IPS-NIHi7 (cell line): ENCODE data around the gene CHCT1.
A peak's percentile ranks its signal among the peaks of the same experiment; 100 is the strongest.
"Not testable (repeated sequence)": the region's sequence is repeated elsewhere in the genome, so short reads cannot be mapped to it uniquely, and the experiment has no call there.

Experiments used
- DNase-seq: peaks from one replicate; pipeline ENCODE4 v3.0.0; 2012; ENCODE audit warnings: mixed read lengths; ENCODE audit errors: extremely low spot score

The CHCT1 gene

GRCh38 chr17:60422162-60422665 lies at the start of gene CHCT1:
Gene CHCT1, plus strand, starts transcription at chr17:60422489. Its CDS starts 104 bp downstream, at chr17:60422593.
- DNase-seq = no peak

- no peak for DNase-seq
Measured at GRCh38 chr17:60372790-60373483, 49.4 kb upstream of the CHCT1 start.

- not testable (repeated sequence) for DNase-seq
Measured at GRCh38 chr17:60378187-60378586, 44.1 kb upstream of the CHCT1 start.

GRCh38 chr17:60379461-60379860 lies 42.8 kb upstream of the CHCT1 start:
- not testable (repeated sequence) for DNase-seq

GRCh38 chr17:60381958-60382357 lies 40.3 kb upstream of the CHCT1 start:
- no peak for DNase-seq

- no peak for DNase-seq
Measured at GRCh38 chr17:60383379-60383778, 38.9 kb upstream of the CHCT1 start.

- not testable (repeated sequence) for DNase-seq
Measured at GRCh38 chr17:60384921-60385320, 37.4 kb upstream of the CHCT1 start.

- DNase-seq = no peak
Measured at GRCh38 chr17:60386147-60387058, 35.9 kb upstream of the CHCT1 start.

- no peak for DNase-seq
Measured at GRCh38 chr17:60387666-60388065, 34.6 kb upstream of the CHCT1 start.

- no peak for DNase-seq
Measured at GRCh38 chr17:60388742-60389141, 33.5 kb upstream of the CHCT1 start.

- no peak for DNase-seq
Measured at GRCh38 chr17:60390186-60390585, 32.1 kb upstream of the CHCT1 start.

- no peak for DNase-seq
Measured at GRCh38 chr17:60390925-60391470, 31.3 kb upstream of the CHCT1 start.

GRCh38 chr17:60391471-60392041 lies 30.7 kb upstream of the CHCT1 start:
- DNase-seq = peak; percentile 70

- peak; percentile 96 for DNase-seq
Measured at GRCh38 chr17:60392042-60392844, 30.0 kb upstream of the CHCT1 start, which contains the start of gene USP32. Gene USP32, minus strand, starts transcription at chr17:60392133. Its CDS starts 194 bp downstream, at chr17:60391939.

GRCh38 chr17:60392845-60393702 lies 29.2 kb upstream of the CHCT1 start:
- DNase-seq = no peak

GRCh38 chr17:60393840-60394723 lies 28.2 kb upstream of the CHCT1 start:
- DNase-seq = no peak

- no peak for DNase-seq
Measured at GRCh38 chr17:60395508-60396065, 26.7 kb upstream of the CHCT1 start.

- no peak for DNase-seq
Measured at GRCh38 chr17:60396412-60396811, 25.9 kb upstream of the CHCT1 start.
